Subcutaneous adipose tissue (tissue), 4 donors: ENCODE measurements around the gene COL27A1. TPM values are rescaled to one million over a fixed set of nuclear protein-coding genes. Genes with fewer than 3 reads are reported as not detected.

ENCODE experiments used
- CTCF ChIP-seq: fragments of 450-650 bp; IDR thresholded peaks from one replicate; pipeline ENCODE4 v1.5.1; 2016; ENCODE audit warnings: low read depth, mild to moderate bottlenecking, control low read depth, antibody characterized with exemption, moderate library complexity
- total RNA-seq, 4 donors: library from RNA; depleted of rRNA; stranded (reverse); fragments of >200 nt; gene quantifications; one replicate each; pipeline ENCODE4 v1.1.0, GENCODE V29; 2016

The COL27A1 gene
- total RNA-seq, 4 donors from 2014 or later: 1.0 to 7.7 (median 4.4) TPM

- no peak for TF ChIP-seq CTCF
Measured at GRCh38 chr9:114266969-114267368, 111.6 kb downstream of the COL27A1 start.

- TF ChIP-seq CTCF: no peak
Measured at GRCh38 chr9:114269023-114269422, 113.7 kb downstream of the COL27A1 start.

GRCh38 chr9:114270120-114270975 is 115.0 kb downstream of the COL27A1 start:
- TF ChIP-seq CTCF: no peak

GRCh38 chr9:114271556-114272510 is 116.5 kb downstream of the COL27A1 start:
- TF ChIP-seq CTCF: no peak

GRCh38 chr9:114272739-114273431 is 117.5 kb downstream of the COL27A1 start:
- no peak for TF ChIP-seq CTCF

GRCh38 chr9:114273461-114273881 is 118.1 kb downstream of the COL27A1 start:
- TF ChIP-seq CTCF: no peak
